ENCODE results near the gene ARSB.

- no peak for TF ChIP-seq CTCF (IDR thresholded peaks at IDR 0.05; ENCODE audit: low read depth, low read length, poor library complexity, severe bottlenecking)
- no peak for TF ChIP-seq EZH2phosphoT487 (IDR thresholded peaks at IDR 0.05; ENCODE audit: borderline replicate concordance, low read length)
These were observed 26.8 kb upstream of the ARSB start for GRCh38 chr5:79011869-79012268.
